GM12872 (cell line): ENCODE results near the gene SEMA6C.

Experiments
- CTCF ChIP-seq: IDR thresholded peaks from 3 replicates; pipeline ENCODE4 v1.5.1; 2011; ENCODE audit warnings: low read depth, mild to moderate bottlenecking, low read length, moderate library complexity; ENCODE audit not compliant: insufficient read depth

SEMA6C gene

DNA sequence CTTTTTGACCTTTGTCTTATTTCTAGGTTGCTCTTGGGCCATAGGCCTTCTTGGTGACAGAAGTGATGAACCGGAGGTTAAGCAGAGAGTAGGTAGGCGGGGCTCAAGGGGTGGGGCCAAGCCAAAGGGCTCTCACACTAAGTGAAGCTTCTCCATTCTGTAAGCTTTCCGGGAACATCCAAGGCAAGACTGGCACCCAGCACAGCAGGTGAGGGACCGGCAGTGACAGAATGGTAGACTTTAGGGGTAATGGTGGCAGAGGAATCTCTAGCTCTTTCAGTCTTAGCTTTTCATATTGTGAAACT is 10.0 kb upstream of the SEMA6C start, which contains the start of gene TNFAIP8L2:
Gene TNFAIP8L2, plus strand, starts transcription at position 135 of the 305 bp plus-strand sequence. CDS start 2,049 bp downstream, outside the sequence.
- TF ChIP-seq CTCF = no peak

DNA sequence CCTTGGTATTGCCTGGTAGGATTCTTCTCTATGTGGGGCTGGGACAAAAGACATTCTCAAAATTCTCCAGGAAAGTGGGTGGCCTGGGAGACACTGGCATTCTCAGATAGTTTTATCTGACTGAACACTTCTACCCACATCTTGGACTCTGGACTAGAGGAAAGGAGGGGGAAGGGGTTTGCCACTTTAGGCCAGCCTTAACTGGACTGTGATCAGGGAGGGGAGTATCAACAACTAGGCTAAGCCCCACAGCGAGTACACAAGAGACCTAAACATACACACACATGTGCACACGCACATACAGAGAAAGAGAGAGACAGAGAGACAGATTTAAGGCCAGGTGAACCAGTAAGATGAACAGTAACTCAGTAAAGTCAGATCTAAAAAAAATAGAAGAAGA is 1.2 kb upstream of the SEMA6C start:
- TF ChIP-seq CTCF = no peak

- TF ChIP-seq CTCF = no peak
These were observed 687 bp upstream of the SEMA6C start for GRCh38 chr1:151147132-151147503.

GRCh38 chr1:151146072-151146411 is 389 bp downstream of the SEMA6C start:
- no peak for TF ChIP-seq CTCF

- no peak for TF ChIP-seq CTCF
These were observed 943 bp downstream of the SEMA6C start for GRCh38 chr1:151145304-151146071.

GRCh38 chr1:151144474-151145303 is 1.7 kb downstream of the SEMA6C start:
- TF ChIP-seq CTCF = no peak

GRCh38 chr1:151143986-151144385 is 2.4 kb downstream of the SEMA6C start:
- no peak for TF ChIP-seq CTCF
